HCT116 (cell line): ENCODE data around the gene UBA52. TPM values are rescaled to one million over a fixed set of nuclear protein-coding genes. Genes with fewer than 3 reads are reported as not detected.

Source experiments
- ATAC-seq: fragments of 200-7000 bp; cut with Tn5 transposase; 2 replicates; pipeline ENCODE4 v1.9.1; 2020; ENCODE audit warnings: mild to moderate bottlenecking, moderate library complexity
- BruUV-seq: library from RNA; stranded (reverse); fragments of 400-500 nt; replicated peaks from 2 replicates; lab custom pipeline; 2021; lab: Mats Ljungman, UMichigan
- CTCF ChIA-PET: fragments of 300-600 bp; sonication (Branson Sonifier 250); formaldehyde crosslinking; loops from one replicate; lab custom pipeline; 2021; ENCODE audit warnings: antibody characterized with exemption; lab: Charles Lee
- POLR2A ChIA-PET: fragments of 300-600, 350-600 bp; sonication (Branson Sonifier 250); formaldehyde crosslinking; loops from one replicate; lab custom pipeline; 2021; ENCODE audit warnings: antibody characterized with exemption; lab: Charles Lee
- RAD21 ChIA-PET, 2 experiments: fragments of 300-600 bp; sonication (Branson Sonifier 250); formaldehyde crosslinking; loops; one replicate each; lab custom pipeline; 2023; ENCODE audit warnings: low total read pairs in 2 of 2; ENCODE audit not compliant: uncharacterized antibody in 2 of 2, unreplicated experiment in 2 of 2, low non-redundant PET in 1 of 2; lab: Charles Lee
- DNase-seq: peaks from one replicate; pipeline ENCODE4 v3.0.0-alpha.2; 2010; ENCODE audit warnings: low read depth, low spot score
- H2AFZ ChIP-seq: fragments of 200-600 bp; shearing (Covaris generic), sonication (generic); 2 replicates; pipeline ENCODE4 v1.6.1; 2017; ENCODE audit warnings: low read depth, mixed run types, mixed read lengths, antibody characterized with exemption, low read length; ENCODE audit not compliant: poor library complexity, severe bottlenecking
- H3K27ac ChIP-seq: 2 replicates; pipeline ENCODE4 v1.5.1; 2012; ENCODE audit warnings: low read depth, low read length
- H3K27me3 ChIP-seq: fragments of 200-600 bp; sonication (generic); 2 replicates; pipeline ENCODE4 v1.6.1; 2016; ENCODE audit warnings: mixed run types, low read length, mixed read lengths; ENCODE audit not compliant: insufficient read depth
- H3K36me3 ChIP-seq, 2 experiments: fragments of 200-500 bp in 1 of 2; fragments of 200-600 bp in 1 of 2; sonication (Bioruptor generic) in 1 of 2; sonication (generic) in 1 of 2; 2 replicates each; pipeline versions ENCODE4 v1.5.1 to v1.6.1; 2014 to 2016; ENCODE audit warnings: low read length in 2 of 2, inconsistent platforms in 1 of 2, mixed read lengths in 1 of 2, mixed run types in 1 of 2; ENCODE audit not compliant: insufficient read depth in 2 of 2, control insufficient read depth in 1 of 2
- H3K4me1 ChIP-seq, 2 experiments: fragments of 200-600 bp in 1 of 2; sonication (generic) in 1 of 2; 2 replicates each; pipeline versions ENCODE4 v1.5.1 to v1.6.1; 2012 to 2017; ENCODE audit warnings: low read length in 2 of 2, inconsistent platforms in 1 of 2, mild to moderate bottlenecking in 1 of 2, mixed read lengths in 1 of 2, mixed run types in 1 of 2, moderate library complexity in 1 of 2; ENCODE audit not compliant: insufficient read depth in 2 of 2, control insufficient read depth in 1 of 2
- H3K4me2 ChIP-seq: fragments of 200-600 bp; sonication (generic); 2 replicates; pipeline ENCODE4 v1.6.1; 2017; ENCODE audit warnings: mixed run types, low read length, mixed read lengths
- H3K4me3 ChIP-seq, 2 experiments: fragments of 200-600 bp in 1 of 2; sonication (generic) in 1 of 2; replicated peaks in 1 of 2; 2 replicates each; pipeline ENCODE4 v1.5.1; 2011 to 2016; ENCODE audit warnings: low read length in 2 of 2, control low read depth in 1 of 2, low read depth in 1 of 2, mild to moderate bottlenecking in 1 of 2, mixed read lengths in 1 of 2, mixed run types in 1 of 2
- H3K79me2 ChIP-seq: fragments of 200-600 bp; sonication (generic); 2 replicates; pipeline ENCODE4 v1.6.1; 2017; ENCODE audit warnings: mild to moderate bottlenecking, mixed run types, low read length, moderate library complexity, mixed read lengths; ENCODE audit not compliant: insufficient read depth
- H3K9ac ChIP-seq: fragments of 200-600 bp; sonication (generic); 2 replicates; pipeline ENCODE4 v1.6.1; 2016; ENCODE audit warnings: low read length, mixed read lengths
- H3K9me2 ChIP-seq: fragments of 200-600 bp; sonication (generic), shearing (Covaris generic); 2 replicates; pipeline ENCODE4 v1.6.1; 2017; ENCODE audit warnings: mixed run types, mild to moderate bottlenecking, moderate library complexity; ENCODE audit not compliant: insufficient read depth
- H3K9me3 ChIP-seq, 2 experiments: fragments of 200-500 bp in 1 of 2; fragments of 200-600 bp in 1 of 2; sonication (Bioruptor generic) in 1 of 2; sonication (generic) in 1 of 2; 2 replicates each; pipeline ENCODE4 v1.6.1; 2014 to 2017; ENCODE audit warnings: low read length in 2 of 2, mixed read lengths in 2 of 2, inconsistent platforms in 1 of 2, low read depth in 1 of 2, mild to moderate bottlenecking in 1 of 2, mixed run types in 1 of 2, moderate library complexity in 1 of 2; ENCODE audit not compliant: control insufficient read depth in 1 of 2, insufficient read depth in 1 of 2
- H4K20me1 ChIP-seq: fragments of 200-600 bp; sonication (generic), shearing (Covaris generic); 2 replicates; pipeline ENCODE4 v1.6.1; 2017; ENCODE audit warnings: mixed run types, mild to moderate bottlenecking, moderate library complexity; ENCODE audit not compliant: insufficient read depth
- CBX3 ChIP-seq: IDR thresholded peaks from 2 replicates; pipeline ENCODE4 v1.6.1; 2012; ENCODE audit warnings: low read depth
- CEBPB ChIP-seq: IDR thresholded peaks from 2 replicates; pipeline ENCODE4 v1.6.1; 2012; ENCODE audit warnings: low read depth
- EZH2 ChIP-seq: fragments of 200-600 bp; sonication (generic); IDR thresholded peaks from 2 replicates; pipeline ENCODE4 v1.6.1; 2017; ENCODE audit warnings: antibody characterized with exemption, mixed run types
- FOSL1 ChIP-seq: IDR thresholded peaks from 2 replicates; pipeline ENCODE4 v1.6.1; 2012; ENCODE audit warnings: low read depth
- JUND ChIP-seq: IDR thresholded peaks from 2 replicates; pipeline ENCODE4 v1.6.1; 2012
- POLR2A ChIP-seq: IDR thresholded peaks from 2 replicates; pipeline ENCODE4 v1.7.0; 2011; ENCODE audit warnings: borderline replicate concordance; ENCODE audit not compliant: insufficient read depth, insufficient read length; ENCODE audit errors: extremely low read depth
- POLR2AphosphoS5 ChIP-seq: IDR thresholded peaks from 2 replicates; pipeline ENCODE4 v1.6.1; 2011; ENCODE audit warnings: mild to moderate bottlenecking, low read depth, low read length, moderate library complexity
- RAD21 ChIP-seq: IDR thresholded peaks from 2 replicates; pipeline ENCODE4 v1.6.1; 2012; ENCODE audit warnings: low read depth, mild to moderate bottlenecking
- SIN3A ChIP-seq: IDR thresholded peaks from 2 replicates; pipeline ENCODE4 v1.6.1; 2012; ENCODE audit warnings: low read depth
- SP1 ChIP-seq: IDR thresholded peaks from 2 replicates; pipeline ENCODE4 v1.6.1; 2012; ENCODE audit warnings: low read depth
- SRF ChIP-seq: IDR thresholded peaks from 2 replicates; pipeline ENCODE4 v1.6.1; 2012; ENCODE audit warnings: low read depth
- TCF7L2 ChIP-seq: IDR thresholded peaks from 2 replicates; pipeline ENCODE4 v1.7.0; 2011; ENCODE audit warnings: borderline replicate concordance, inconsistent platforms; ENCODE audit not compliant: insufficient read depth, insufficient read length; ENCODE audit errors: extremely low read depth
- YY1 ChIP-seq: IDR thresholded peaks from 2 replicates; pipeline ENCODE4 v1.6.1; 2011; ENCODE audit warnings: low read length, low read depth, moderate library complexity, mild to moderate bottlenecking; ENCODE audit not compliant: insufficient replicate concordance; ENCODE audit errors: extremely low read depth
- ZFX ChIP-seq: fragments of 450-650 bp; IDR thresholded peaks from 2 replicates; pipeline ENCODE4 v1.6.1; 2017
- ZNF274 ChIP-seq: fragments of 200-500 bp; sonication (Bioruptor generic); IDR thresholded peaks from 2 replicates; pipeline ENCODE4 v1.6.1; 2014; ENCODE audit warnings: mild to moderate bottlenecking, low read depth, low read length, inconsistent platforms
- intact Hi-C: fragments of 100-400 bp; cut with micrococcal nuclease; formaldehyde crosslinking; loops from 2 replicates; pipeline ENCODE4 v1.10.0; 2022
- total RNA-seq: library from RNA; stranded (reverse); gene quantifications from one replicate; pipeline ENCODE4 v1.2.1, GENCODE V29; 2021; ENCODE audit not compliant: unreplicated experiment
- TF ChIP-seq, protein P1 (sequence below): IDR thresholded peaks from 2 replicates; pipeline ENCODE4 v1.6.1; 2012; ENCODE audit warnings: low read depth
- TF ChIP-seq, protein P2 (sequence below), 3 experiments: fragments of 200-600 bp in 1 of 3; sonication (generic) in 1 of 3; IDR thresholded peaks in 2 of 3; conservative IDR thresholded peaks in 1 of 3; 2 replicates each; pipeline ENCODE4 v1.5.1; 2012 to 2017; ENCODE audit warnings: low read depth in 2 of 3, low read length in 2 of 3, antibody characterized with exemption in 1 of 3, borderline replicate concordance in 1 of 3, control low read depth in 1 of 3, mild to moderate bottlenecking in 1 of 3, mixed read lengths in 1 of 3, mixed run types in 1 of 3, moderate library complexity in 1 of 3; ENCODE audit not compliant: insufficient read depth in 1 of 3

UBA52 gene
- total RNA-seq, 1 experiment from 2014 or later: 1,743 TPM

DNA sequence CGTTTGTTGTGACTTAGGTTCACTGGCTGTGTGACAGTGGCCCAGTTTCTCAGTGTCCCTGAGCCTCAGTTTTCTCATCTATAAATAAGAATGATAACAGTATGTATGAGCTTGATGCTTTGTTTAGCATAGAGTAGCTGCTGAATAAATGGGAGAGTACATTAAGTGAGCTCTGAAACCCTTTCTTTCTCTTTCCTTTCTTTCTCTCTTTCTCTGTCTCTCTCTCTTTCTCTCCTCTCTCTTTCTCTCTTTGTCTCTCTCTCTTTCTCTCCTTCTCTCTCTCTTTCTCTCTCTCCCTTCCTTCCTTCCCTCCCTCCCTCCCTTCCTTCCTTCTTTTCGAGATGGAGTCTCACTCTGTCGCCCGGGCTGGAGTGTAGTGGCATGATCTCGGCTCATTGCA is 12.0 kb upstream of the UBA52 start:
- RAD21 ChIA-PET: no interaction called here

More for the DNA sequence above, 12.0 kb upstream of the UBA52 start:
- H3K4me1 ChIP-seq: peaks cover 4 to 22% of the 10 kb centered on the region in 2 experiments; a peak in 3 of 4 replicates
- H3K79me2 ChIP-seq: peaks cover 56% of the 10 kb centered on the region
- BruUV-seq: no TSS peak
- no peaks in the 10 kb centered on the region for H3K9me2 ChIP-seq
- H3K27ac ChIP-seq: peak overlapping the region; percentile 30; the same call in 1 of the 2 replicates
- no peaks in the 10 kb centered on the region for H4K20me1 ChIP-seq
- H3K4me3 ChIP-seq: no peak overlapping the region
- ChIA-PET POLR2A (no interaction called here), CTCF (no interaction called here)
- peaks cover 10 to 30% of the 10 kb centered on the region in 2 experiments; a peak in 3 of 4 replicates for H3K36me3 ChIP-seq
- no peak overlapping the region for H3K9ac ChIP-seq
- ATAC-seq (no peak), DNase-seq (no peak)
- peak overlapping the region; percentile 91; the same call in 1 of the 2 replicates for H3K4me2 ChIP-seq
- intact Hi-C loops: no loop called here
- H3K9me3 ChIP-seq: no peaks in the 10 kb centered on the region
- H3K27me3 ChIP-seq: no peaks in the 10 kb centered on the region
- H2AFZ ChIP-seq: no peak overlapping the region
- TF ChIP-seq CBX3: no peak
- no peak for TF ChIP-seq SRF
- no peak for TF ChIP-seq POLR2AphosphoS5
- no peak for TF ChIP-seq POLR2A
- TF ChIP-seq JUND: no peak
- TF ChIP-seq EZH2: no peak
- no peak for TF ChIP-seq YY1
- TF ChIP-seq CEBPB: no peak
- TF ChIP-seq, protein P1, sequence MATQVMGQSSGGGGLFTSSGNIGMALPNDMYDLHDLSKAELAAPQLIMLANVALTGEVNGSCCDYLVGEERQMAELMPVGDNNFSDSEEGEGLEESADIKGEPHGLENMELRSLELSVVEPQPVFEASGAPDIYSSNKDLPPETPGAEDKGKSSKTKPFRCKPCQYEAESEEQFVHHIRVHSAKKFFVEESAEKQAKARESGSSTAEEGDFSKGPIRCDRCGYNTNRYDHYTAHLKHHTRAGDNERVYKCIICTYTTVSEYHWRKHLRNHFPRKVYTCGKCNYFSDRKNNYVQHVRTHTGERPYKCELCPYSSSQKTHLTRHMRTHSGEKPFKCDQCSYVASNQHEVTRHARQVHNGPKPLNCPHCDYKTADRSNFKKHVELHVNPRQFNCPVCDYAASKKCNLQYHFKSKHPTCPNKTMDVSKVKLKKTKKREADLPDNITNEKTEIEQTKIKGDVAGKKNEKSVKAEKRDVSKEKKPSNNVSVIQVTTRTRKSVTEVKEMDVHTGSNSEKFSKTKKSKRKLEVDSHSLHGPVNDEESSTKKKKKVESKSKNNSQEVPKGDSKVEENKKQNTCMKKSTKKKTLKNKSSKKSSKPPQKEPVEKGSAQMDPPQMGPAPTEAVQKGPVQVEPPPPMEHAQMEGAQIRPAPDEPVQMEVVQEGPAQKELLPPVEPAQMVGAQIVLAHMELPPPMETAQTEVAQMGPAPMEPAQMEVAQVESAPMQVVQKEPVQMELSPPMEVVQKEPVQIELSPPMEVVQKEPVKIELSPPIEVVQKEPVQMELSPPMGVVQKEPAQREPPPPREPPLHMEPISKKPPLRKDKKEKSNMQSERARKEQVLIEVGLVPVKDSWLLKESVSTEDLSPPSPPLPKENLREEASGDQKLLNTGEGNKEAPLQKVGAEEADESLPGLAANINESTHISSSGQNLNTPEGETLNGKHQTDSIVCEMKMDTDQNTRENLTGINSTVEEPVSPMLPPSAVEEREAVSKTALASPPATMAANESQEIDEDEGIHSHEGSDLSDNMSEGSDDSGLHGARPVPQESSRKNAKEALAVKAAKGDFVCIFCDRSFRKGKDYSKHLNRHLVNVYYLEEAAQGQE: no peak
- no peak for TF ChIP-seq SIN3A
- TF ChIP-seq FOSL1: no peak
- TF ChIP-seq TCF7L2: no peak
- no peak for TF ChIP-seq ZFX
- TF ChIP-seq SP1: no peak
- TF ChIP-seq, protein P2, sequence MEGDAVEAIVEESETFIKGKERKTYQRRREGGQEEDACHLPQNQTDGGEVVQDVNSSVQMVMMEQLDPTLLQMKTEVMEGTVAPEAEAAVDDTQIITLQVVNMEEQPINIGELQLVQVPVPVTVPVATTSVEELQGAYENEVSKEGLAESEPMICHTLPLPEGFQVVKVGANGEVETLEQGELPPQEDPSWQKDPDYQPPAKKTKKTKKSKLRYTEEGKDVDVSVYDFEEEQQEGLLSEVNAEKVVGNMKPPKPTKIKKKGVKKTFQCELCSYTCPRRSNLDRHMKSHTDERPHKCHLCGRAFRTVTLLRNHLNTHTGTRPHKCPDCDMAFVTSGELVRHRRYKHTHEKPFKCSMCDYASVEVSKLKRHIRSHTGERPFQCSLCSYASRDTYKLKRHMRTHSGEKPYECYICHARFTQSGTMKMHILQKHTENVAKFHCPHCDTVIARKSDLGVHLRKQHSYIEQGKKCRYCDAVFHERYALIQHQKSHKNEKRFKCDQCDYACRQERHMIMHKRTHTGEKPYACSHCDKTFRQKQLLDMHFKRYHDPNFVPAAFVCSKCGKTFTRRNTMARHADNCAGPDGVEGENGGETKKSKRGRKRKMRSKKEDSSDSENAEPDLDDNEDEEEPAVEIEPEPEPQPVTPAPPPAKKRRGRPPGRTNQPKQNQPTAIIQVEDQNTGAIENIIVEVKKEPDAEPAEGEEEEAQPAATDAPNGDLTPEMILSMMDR (IDR thresholded peaks at IDR 0.05 in 2 of 3, conservative IDR thresholded peaks at IDR 0.05 in 1 of 3; ENCODE audit: borderline replicate concordance in 1 of 3, insufficient read depth in 1 of 3, low read depth in 2 of 3, low read length in 2 of 3): no peak
- TF ChIP-seq RAD21: no peak
- no peak for TF ChIP-seq ZNF274
